GM11168 (cell line): ENCODE data around the gene DEF6.
"Not testable (repeated sequence)": the region's sequence is repeated elsewhere in the genome, so short reads cannot be mapped to it uniquely, and the experiment has no call there.

ENCODE experiments used
- in situ Hi-C: fragments of 300-500 bp; cut with MboI; formaldehyde crosslinking; loops from one replicate; pipeline ENCODE4 v1.12.0; 2022; ENCODE audit warnings: low sequenced_read_pairs; ENCODE audit not compliant: unreplicated experiment

DEF6 gene

GRCh38 chr6:35308543-35308942 is 10.9 kb downstream of the DEF6 start:
- in situ Hi-C loops: not testable (repeated sequence)

GRCh38 chr6:35309611-35310264 is 12.1 kb downstream of the DEF6 start:
- in situ Hi-C loops: no loop called here

GRCh38 chr6:35310265-35310831 is 12.7 kb downstream of the DEF6 start:
- in situ Hi-C loops: no loop called here

- in situ Hi-C loops: no loop called here
Observed at GRCh38 chr6:35311390-35312075, 13.9 kb downstream of the DEF6 start.

GRCh38 chr6:35312076-35312800 is 14.6 kb downstream of the DEF6 start:
- in situ Hi-C loops: no loop called here

GRCh38 chr6:35312807-35313206 is 15.2 kb downstream of the DEF6 start:
- in situ Hi-C loops: no loop called here

- in situ Hi-C loops: no loop called here
Observed at GRCh38 chr6:35317483-35318195, 20.0 kb downstream of the DEF6 start.

GRCh38 chr6:35318196-35319171 is 20.9 kb downstream of the DEF6 start:
- in situ Hi-C loops: no loop called here

- in situ Hi-C loops: no loop called here
Observed at GRCh38 chr6:35319346-35320030, 21.9 kb downstream of the DEF6 start.

- in situ Hi-C loops: no loop called here
Observed at GRCh38 chr6:35320031-35320410, 22.4 kb downstream of the DEF6 start.

GRCh38 chr6:35321091-35321490 is 23.5 kb downstream of the DEF6 start:
- in situ Hi-C loops: no loop called here

- in situ Hi-C loops: no loop called here
Observed at GRCh38 chr6:35327349-35328027, 29.9 kb downstream of the DEF6 start.

- in situ Hi-C loops: no loop called here
Observed at GRCh38 chr6:35328108-35328723, 30.6 kb downstream of the DEF6 start.

- in situ Hi-C loops: not testable (repeated sequence)
Observed at GRCh38 chr6:35328965-35329364, 31.3 kb downstream of the DEF6 start.

GRCh38 chr6:35330541-35331119 is 33.0 kb downstream of the DEF6 start:
- in situ Hi-C loops: no loop called here

- in situ Hi-C loops: not testable (repeated sequence)
Observed at GRCh38 chr6:35332074-35332887, 34.7 kb downstream of the DEF6 start.

- in situ Hi-C loops: no loop called here
Observed at GRCh38 chr6:35341557-35341956, 43.9 kb downstream of the DEF6 start.
